Activated CD8-positive, alpha-beta memory T cell treated with anti-CD3 and anti-CD28 coated beads for 24 hours (primary cell): ENCODE measurements around the gene ST14.
"Not testable (repeated sequence)": the region's sequence is repeated elsewhere in the genome, so short reads cannot be mapped to it uniquely, and the experiment has no call there.

Experiments
- DNase-seq: peaks from one replicate; pipeline ENCODE4 v3.0.0-alpha.2; 2020

ST14 gene

DNA sequence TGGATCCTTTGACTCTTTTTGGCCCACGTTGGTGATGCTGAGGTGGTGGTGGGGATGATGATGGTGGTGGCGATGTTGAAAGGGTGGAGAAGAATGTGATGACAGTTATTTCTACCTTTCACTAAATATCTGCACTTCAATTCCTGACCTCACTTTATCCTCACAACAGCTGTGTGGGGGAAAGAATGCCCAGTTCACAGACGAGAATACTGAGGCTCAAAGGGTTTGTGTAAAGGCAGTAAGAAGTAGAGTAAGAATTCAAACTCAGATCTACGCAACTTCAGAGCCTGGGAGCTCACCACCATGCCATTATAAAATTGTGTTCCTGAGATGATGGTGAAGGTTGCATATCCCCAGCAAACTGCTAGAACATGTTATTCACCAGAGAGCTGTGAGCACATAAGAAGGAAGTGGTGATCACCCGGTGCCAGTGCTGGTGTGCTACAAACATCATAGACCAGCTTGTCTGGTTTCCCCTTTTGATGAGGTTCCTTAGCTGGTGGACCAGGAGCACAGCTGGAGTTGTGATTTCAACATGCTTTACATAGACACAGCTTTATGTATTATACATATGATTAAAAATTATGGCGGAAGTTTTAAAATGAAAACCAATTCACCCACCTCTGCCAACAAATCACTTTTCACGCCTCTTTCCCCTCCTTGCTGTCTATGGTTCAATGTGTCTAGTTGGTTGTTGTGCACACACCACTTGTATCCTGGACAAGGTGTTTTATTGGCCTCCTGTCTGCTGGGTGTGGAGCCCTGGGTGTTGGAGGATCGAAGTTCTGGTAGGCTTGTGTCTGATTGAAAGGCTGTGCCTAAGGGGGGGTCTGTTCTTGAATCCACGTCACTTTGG, 6.2 kb downstream of the ST14 start:
- no peak for DNase-seq

DNA sequence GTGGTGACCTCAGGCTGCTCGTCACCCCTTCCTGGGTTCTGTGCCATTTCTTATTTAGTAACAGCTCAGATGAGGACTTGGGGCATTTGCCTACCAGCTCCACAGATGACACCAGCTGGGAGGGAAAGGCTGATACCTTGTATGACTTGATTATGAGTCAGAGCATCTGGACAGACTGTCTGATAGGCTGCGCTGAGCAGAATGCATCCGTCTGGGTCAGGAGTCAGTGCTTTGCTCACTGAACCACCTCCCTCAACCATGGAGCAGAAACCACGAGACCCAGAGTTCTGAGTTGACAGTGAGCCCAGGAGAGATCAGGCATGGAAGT, 6.8 kb downstream of the ST14 start:
- DNase-seq = no peak

DNA sequence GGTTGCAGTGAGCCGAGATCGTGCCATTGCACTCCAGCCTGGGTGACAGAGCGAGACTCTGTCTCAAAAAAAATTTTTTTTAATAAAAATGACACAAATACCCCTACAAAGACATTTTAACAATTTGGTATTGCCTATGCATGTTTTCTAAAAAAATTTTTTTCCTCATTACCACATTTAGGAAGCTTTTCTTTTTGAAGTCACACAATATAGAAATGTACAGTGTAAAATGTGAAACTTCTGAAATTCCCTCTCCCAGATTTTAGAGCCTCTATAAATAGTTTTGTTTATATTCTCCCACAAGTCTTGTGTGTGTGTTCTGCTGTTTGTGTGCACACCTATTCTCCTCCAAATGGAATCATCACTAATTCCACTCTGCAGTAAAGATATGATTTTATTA, 7.6 kb downstream of the ST14 start:
- no peak for DNase-seq

DNA sequence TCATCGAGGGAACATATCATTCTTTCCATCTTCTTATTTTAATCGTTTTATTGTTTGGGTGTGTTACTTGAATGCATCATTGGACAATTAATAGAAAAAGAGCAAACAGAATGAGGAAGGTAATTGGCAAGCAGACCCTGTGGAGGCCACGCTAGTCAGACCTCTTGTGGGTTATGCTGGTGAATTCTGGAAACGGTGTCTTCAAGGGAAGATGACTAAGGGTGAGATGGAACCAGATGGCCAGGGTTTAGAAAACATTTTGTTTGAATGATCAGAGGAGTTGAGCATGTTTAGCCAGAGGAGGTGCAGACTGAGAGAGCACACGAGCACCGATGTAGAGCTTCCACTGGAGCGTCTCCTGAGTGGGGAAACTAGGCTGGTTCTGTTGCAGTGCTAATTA, 8.5 kb downstream of the ST14 start:
- no peak for DNase-seq

DNA sequence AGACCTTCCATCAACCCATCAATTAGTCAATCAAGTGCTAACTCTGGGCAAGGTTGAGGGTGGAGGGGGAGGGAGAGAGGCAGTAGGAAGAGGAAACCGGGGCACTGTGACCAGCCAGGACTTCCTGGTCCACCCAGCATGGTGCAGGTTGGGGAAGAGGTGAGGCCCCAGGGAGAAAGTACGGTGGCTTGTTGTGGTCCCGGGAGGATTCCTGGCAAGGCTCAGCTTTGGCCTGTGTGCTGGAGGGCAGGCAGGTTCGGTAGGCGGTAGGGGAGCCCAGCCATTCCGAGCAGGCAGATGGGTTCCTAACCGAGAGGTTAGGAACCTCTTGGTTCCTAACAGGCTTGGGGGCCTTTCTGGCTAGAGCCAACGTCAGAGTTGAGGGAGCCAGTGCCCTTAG, 10.8 kb downstream of the ST14 start:
- no peak for DNase-seq

DNA sequence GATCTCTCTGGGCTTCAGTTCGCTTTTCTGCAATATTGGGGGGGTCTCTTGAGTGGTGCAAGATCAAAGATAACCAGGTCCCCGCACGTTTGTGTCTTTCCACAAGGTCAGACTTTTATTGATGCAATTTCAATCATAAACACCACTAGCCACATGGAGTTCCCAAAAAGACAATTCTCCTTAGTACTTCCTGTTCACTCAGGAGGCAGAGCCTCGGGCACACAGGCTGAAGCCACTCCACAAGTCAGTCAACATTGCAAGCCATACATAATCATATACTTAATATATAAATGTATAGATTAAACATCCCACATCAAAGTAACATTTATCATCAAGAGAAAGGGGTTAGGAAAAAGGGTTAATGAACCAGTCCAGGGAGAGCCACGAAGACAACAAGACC, 12.0 kb downstream of the ST14 start:
- DNase-seq = no peak

DNA sequence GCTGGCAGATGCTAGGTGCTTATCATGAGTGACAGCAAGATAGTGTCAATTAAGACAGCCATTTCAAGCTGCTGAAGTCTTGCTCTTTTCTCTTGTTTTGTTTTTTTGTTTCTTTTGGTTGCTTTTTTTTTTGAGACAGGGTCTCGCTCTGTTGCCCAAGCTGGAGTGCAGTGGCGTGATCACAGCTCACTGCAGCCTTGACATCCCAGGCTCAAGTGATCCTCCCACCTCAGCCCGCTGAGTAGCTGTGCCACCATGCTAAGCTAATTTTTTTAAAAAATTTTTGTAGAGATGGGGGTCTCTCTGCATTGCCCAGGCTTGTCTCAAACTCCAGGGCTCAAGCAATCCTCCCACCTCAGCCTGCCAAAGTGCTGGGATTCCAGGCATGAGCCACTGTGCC, 12.4 kb downstream of the ST14 start:
- not testable (repeated sequence) for DNase-seq

DNA sequence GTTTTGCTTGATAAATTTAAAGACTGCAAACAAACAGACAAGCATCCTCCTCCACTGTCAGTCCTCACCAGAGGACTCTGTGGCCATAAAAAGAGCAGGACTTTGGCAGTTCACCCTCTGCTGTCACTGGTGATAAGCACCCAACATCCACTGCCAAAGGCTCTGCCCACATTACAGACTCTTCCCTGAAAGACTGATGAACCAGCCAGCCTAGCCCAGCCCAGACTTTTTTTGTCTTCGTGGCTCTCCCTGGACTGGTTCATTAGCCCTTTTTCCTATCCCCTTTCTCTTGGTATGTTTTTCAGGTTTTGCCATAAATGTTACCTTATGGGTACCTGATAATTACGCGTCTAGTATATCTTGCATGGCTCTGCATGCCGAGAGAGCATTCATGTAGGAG, 15.1 kb downstream of the ST14 start:
- no peak for DNase-seq

DNA sequence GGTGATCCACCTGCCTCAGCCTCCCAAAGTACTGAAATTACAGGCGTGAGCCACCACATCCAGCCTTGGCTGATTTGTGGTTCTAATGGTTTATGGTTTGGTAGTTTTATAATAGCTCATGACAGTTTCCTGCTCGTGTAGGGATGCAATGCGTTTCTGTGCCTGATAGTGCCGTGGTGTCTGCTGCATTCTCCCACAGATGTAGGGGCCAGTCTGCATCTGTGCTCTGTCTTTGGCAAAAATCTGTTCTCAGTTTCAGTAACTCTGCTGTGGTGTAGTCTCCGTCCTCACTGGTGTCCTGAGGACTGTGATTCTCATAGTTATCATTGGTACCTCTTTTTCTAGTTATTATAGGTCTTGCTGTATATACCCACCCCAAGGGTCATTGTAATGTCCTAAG, 16.3 kb downstream of the ST14 start:
- DNase-seq = no peak

DNA sequence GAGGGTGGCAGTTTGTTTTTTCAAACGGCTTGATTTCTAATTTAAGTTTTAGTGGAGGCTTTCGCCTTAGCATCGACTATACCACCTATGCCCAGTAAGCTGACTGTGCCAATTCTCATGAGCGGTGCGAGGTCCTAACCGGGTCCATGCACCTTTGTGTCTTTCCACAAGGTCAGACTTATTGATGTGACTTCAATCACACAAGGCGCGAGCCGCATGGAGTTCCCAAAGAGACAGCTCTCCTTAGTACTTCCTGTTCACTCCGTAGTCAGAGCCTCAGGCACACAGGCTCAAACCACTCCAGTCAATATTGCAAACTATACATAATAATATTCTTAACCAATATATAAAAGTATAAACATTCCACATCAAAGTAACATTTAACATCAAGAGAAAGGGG, 18.2 kb downstream of the ST14 start:
- no peak for DNase-seq

DNA sequence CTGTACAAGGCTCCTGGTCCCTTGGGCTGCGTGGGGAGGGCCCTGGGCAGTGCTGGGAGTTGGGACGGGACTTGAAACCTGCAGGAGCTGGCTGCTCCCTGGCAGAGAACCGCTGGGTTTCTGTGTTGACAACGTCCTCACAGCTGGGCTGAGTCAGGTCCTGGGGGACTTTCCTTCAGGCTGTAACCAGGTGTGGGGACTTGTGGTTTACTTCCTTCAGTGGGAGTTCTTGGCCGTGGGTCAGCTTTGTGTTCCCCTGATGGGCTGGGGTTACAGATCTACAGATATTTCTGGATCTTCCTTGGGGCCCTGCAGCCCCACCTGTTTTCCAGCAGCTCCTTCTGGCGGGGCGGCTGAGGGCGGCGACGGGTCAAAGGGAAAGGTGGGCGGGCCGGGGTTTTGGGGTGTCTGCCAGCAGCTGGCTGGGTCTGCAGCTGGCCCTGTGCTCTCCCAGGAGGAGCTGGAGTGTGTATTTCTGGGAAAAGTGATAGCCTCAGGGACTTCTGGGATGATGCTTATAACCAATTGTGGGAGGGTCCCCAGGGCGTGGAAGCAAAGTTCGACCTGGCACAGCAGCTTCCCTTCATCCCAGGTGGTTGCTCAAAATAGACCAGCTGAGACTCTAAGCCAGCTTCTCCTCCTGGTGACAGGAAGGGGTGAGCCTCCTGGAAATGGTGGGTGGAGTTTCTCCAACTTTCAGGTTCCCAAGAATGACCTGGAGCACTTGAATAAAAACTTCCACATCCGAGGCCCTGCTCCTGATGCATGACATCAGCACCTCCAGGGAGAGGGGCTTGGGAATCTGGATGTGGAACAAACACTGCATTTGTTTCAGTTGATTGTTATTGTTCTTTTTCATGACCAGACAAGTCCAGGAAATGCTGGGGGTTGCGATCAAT, 19.1 kb downstream of the ST14 start:
- no peak for DNase-seq

DNA sequence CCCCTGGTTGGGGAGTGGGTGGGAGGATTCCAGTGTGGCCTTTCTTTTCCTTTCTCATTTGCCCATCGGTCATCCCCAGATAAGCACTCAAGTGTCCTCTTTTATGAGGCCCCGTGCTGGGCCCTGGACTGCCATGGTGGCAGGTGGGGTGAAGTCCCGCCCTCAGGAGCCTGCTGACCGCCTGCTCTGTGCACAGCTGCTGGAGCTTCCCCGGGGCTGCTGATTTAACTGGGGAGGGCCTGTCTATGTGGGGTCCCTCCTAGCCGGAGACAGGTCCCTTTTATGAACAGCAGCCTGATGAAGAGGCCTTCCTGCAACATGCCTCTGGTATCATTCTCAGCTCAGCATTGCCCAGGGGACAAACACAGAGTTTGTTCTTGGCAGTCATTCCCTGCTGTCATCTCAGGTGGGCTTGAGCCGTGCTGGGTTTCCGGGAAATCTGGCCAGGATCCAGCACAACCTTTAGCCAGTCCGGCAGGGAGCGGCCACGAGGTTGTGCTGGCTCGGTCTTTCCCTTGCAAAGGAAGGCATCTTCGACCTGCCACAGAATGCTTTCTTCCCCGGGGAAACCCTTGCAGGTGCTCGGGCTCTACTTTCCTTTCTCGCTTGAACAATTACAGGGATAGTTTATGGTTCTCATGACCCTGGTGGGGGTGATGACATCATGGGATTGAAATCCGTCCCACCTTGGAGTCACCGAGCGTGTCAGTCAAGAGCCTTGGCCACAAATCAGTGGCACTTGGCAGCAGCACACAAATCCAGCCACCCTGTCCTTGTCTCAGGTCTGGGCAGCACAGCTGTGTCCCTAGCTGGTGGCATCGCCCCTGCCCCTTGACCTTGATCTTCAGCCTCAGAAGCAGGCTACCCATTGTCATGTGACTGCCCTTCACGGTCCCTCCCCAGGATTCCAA, 20.1 kb downstream of the ST14 start:
- DNase-seq = no peak

DNA sequence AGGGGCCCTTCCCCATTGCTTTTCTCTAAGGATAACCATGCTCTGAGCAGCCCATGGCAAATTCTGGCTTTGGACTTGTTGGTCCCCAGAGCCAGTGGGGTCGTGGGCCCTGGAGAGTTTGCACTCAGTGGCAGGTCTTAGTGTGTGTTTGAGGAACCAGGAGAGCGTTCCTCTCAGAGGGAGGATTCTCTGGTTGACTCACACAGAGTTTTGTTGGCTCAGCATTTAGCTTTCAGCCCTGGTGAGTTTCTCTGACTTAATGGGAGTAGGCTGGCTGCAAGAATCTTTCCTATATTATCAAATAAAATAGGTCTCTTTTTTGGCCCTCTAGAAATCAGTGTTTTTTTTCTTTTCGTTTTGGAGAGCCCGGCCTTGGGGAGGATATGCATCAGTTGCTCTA, 20.9 kb downstream of the ST14 start:
- no peak for DNase-seq

DNA sequence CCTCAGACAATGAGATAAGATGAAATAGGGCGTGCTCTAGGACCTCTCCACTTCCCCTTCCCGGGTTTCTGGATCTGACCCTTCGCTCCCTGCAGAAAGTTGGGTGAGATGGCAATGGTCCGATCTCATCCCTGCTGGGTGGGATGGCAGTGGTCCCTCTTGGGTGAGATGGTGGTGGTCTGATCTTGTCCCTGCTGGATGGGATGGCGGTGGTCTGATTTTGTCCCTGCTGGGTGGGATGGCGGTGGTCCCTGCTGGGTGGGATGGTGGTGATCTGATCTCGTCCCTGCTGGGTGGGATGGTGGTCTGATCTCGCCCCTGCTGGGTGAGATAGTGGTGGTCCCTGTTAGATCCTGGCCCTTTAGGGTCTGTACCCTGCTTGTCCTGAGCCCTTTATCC, 21.3 kb downstream of the ST14 start:
- no peak for DNase-seq

DNA sequence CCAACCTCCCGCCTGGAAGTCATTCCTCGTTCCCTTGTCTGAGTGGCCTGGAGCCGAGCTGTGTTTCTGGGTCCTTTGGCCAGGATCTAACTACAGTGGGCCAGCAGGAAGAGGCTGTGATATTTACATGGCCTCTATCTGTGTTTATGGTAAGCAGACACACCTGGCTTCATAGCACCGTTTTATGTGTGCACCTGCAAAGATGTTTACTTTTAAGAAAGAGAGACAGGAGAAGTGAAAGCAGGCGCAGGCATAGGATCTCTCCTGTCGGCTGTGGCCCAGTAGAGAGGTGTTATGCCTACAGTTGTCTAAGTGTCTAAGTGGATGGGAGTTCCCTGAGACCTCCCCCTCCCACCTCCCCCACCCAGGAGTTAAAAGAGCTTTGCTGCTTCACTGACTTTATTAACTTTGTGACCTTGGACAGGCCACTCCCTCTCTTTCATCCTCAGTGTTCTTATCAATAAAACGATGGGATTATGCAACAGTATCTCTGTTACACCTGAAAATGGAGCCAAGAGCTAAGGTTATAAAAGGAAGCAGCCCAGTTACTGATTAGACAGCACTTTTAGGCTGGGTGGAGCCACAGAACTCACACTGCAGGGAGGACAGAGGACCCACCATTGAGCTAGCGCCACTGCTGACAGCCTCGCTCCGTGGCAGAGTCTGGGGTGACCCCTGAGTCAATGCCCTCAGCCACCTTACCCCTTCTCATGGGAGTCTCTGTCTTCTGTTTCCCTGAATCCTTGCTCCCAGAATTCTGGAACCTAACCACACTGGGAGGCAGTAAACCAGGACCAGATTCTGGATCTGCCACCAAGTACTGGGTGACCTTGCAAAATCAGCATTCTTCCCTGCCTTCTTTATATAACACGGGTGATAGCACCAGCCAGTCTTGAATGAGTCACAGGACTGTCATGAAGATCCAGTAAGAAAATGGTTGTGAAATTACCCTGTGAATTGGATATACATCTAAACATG, 22.0 kb downstream of the ST14 start:
- no peak for DNase-seq

DNA sequence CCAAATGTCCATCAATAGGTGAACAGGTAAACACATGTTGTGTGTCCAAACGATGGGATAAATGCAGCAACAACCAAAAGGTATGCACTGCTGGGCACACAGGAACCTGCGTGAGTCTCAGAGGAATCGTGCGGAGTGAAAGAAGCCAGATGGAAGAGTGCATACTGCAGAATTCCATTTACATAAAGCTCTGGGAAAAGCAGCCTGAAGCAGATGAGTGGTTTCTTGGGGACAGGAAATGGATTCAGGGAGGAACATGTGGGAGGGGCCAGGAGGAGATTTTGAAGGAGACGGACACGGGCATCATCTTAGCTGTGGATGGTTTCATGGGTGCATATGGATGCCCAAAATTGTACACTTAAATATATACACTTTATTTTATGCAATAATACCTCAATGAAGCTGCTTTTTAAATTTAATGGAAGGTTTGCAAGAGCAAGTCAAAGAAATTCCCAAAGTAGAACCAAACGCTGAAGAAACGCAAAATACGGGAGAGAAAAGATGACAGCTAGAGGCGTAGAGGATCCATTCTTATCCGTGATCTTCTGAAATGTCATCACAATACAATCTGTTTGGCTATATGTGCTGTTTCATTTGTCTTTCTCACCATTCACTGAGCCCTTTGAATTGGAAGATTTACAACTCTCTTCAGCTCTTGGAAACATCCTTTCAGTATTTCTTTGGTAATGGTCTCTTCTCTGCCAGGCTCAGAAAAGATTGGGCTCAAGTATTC, 24.5 kb downstream of the ST14 start:
- no peak for DNase-seq

DNA sequence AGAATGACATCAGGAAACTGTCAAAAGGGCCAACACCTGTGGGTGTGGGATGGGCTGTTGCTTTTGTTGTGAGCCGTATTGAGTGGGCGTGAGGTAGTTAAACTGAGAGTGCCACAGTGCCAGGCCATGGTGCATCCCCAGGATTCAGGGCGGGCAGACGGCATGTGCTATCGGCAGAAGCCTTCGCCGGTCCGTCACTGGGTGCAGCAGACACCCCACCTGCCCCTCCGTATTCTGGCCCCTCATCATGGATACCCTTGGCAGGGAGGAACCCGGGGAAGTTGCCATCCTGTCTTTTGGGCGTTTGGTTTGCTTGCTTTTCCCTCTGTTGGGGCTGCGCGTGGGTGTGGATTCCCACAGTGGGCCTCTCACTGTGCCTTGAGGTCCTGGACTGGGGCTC, 27.5 kb downstream of the ST14 start:
- DNase-seq = no peak

DNA sequence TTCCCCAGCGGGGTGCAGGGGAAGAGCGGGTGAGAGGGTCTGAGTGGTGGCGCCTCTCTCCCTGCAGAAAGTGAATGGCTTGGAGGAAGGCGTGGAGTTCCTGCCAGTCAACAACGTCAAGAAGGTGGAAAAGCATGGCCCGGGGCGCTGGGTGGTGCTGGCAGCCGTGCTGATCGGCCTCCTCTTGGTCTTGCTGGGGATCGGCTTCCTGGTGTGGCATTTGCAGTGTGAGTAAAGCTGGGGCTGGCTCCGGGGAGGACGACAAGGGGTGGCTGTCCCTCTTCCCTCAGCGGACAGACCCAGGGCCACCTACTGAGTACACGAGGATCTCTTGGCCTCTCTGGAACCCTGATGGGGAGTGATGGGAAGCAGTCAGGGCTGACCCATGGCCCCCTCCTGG, 28.5 kb downstream of the ST14 start:
- DNase-seq = no peak

DNA sequence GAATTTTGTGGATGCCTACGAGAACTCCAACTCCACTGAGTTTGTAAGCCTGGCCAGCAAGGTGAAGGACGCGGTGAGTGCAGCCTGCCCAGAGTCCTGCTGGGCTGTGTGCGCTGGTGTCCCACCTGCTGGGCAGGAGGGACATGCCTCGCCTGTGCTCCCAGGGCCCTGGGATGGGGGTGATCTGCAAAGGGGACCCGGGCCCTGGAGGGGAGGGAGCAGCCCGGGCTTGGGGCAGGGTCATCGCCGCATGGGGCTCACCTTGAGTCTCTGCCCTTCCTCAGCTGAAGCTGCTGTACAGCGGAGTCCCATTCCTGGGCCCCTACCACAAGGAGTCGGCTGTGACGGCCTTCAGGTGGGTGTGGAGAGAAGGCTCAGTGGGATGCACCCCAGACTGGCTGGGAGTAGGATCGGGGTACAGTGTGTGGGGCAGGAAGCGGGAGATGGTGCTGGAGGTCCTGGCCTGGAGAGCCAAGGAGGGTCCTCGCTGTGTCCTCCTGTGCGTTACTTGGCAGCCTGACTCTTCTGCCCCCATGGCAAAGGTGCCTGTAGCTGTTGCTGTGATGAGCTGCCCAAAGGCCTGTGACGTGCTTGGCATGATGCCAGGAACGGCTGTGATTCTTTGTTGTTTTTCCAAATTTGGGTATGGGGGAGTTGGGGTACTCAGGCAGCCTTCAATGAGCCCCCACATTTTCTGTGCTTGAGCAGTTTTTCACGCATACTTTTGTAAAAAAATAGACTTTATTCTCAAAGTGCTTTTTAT, 29.2 kb downstream of the ST14 start:
- no peak for DNase-seq

DNA sequence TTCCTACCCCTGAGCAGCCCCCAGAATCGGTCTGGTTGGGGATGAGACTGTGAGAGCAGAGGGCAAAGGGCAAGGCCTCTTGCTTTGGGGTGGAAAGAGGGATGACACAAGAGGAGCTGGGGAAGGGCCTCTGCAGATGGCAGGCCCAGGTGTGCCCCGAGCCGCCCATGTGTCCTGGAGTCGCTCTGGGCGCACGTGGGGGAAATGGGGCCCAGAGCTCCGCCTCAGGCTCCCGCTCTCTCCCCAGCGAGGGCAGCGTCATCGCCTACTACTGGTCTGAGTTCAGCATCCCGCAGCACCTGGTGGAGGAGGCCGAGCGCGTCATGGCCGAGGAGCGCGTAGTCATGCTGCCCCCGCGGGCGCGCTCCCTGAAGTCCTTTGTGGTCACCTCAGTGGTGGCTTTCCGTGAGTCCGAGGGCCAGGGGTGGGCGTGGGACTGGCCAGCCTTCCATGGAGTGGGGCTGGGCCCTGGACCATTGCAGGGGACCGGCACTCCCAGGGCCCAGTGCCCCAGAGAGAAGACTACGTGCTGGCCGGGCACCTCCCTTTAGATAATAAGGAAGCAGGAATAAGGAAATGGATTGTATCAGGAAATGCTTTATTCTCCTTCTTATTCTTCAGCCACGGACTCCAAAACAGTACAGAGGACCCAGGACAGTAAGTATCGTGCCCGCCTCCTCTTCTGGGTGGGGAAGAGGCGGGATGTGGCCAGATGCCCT, 30.1 kb downstream of the ST14 start:
- no peak for DNase-seq
